Pancreas (tissue), 10 donors: ENCODE measurements around the gene CEP85L. TPM values are rescaled to one million over a fixed set of nuclear protein-coding genes. Genes with fewer than 3 reads are reported as not detected.

Source experiments
- ATAC-seq, 4 donors: fragments of 200-7000 bp; cut with Tn5 transposase; one replicate each; pipeline versions ENCODE4 v1.8.0 to v1.9.1; 2020; ENCODE audit warnings: mild to moderate bottlenecking in 4 of 4, moderate library complexity in 4 of 4
- DNase-seq, 6 donors: peaks; one replicate each; pipeline ENCODE4 v3.0.0-alpha.2; 2020
- FAIRE-seq: peaks from 2 replicates; lab custom pipeline; 2012; peaks lifted over from hg19 to GRCh38; lab: Jason Lieb, UNC
- H3K27ac ChIP-seq, 4 donors: fragments of 200-600 bp; sonication (generic); 1 replicate in 3 of 4; 2 replicates in 1 of 4; pipeline versions ENCODE4 v1.5.0 to v1.8.0; 2020
- H3K27me3 ChIP-seq, 4 donors: fragments of 200-600 bp; one replicate each; pipeline ENCODE4 v1.8.0; 2021
- H3K36me3 ChIP-seq, 3 donors: fragments of 200-600 bp; sonication (generic) in 1 of 3; one replicate each; pipeline versions ENCODE4 v1.5.0 to v1.8.0; 2020 to 2021
- H3K4me1 ChIP-seq, 3 donors: fragments of 200-600 bp; one replicate each; pipeline ENCODE4 v1.8.0; 2021
- H3K4me3 ChIP-seq, 4 donors: fragments of 200-600 bp; sonication (generic) in 2 of 4; one replicate each; pipeline versions ENCODE4 v1.5.0 to v1.8.0; 2020 to 2021
- H3K9me3 ChIP-seq, 4 donors: fragments of 200-600 bp; one replicate each; pipeline ENCODE4 v1.8.0; 2021
- CTCF ChIP-seq, 4 donors: fragments of 200-600 bp; sonication (generic) in 3 of 4; IDR thresholded peaks; one replicate each; pipeline versions ENCODE4 v1.5.0 to v1.8.0; 2021; ENCODE audit warnings: antibody characterized with exemption in 4 of 4
- intact Hi-C, 3 donors: fragments of 100-400 bp; cut with DNase I; formaldehyde crosslinking; loops; one replicate each; pipeline versions ENCODE4 v1.11.1 to v1.14.2; 2022
- polyA plus RNA-seq, 2 donors: library from polyadenylated mRNA; stranded (reverse); fragments of 200-250 nt; gene quantifications; one replicate each; pipeline ENCODE4 v1.2.3, GENCODE V29; 2013
- total RNA-seq, 6 donors: library from RNA; stranded (reverse); fragmentation: NEBNext Ultra II Directional in 4 of 6; extraction: Animal tissue kit (Norgen Biotek cat#: 25700) in 4 of 6; gene quantifications; one replicate each; pipeline versions ENCODE4 v1.2.1 to v1.2.4, GENCODE V29; 2021 to 2023
- donor health status: healthy with polysubstance abuse.
- donor health status: DM: no; HTN: no; CAD: no; lungs with moderate emphysema.
- donor health status: DM: no; HTN: no; CAD: no.
- donor health status: control.
- donor health status: control.
- donor health status: Bipolar disorder and iron deficiency.
- donor health status: DM: yes; HTN: yes; CAD: no.
- donor health status: DM: no; HTN: no; CAD: no.
- donor health status: DM: no; HTN: no; CAD: no.
- donor health status: DM: yes; HTN: yes; CAD: no.

The CEP85L gene
- total and polyA plus RNA-seq, 8 donors: 1.1 to 8.1 (median 6.1) TPM

DNA sequence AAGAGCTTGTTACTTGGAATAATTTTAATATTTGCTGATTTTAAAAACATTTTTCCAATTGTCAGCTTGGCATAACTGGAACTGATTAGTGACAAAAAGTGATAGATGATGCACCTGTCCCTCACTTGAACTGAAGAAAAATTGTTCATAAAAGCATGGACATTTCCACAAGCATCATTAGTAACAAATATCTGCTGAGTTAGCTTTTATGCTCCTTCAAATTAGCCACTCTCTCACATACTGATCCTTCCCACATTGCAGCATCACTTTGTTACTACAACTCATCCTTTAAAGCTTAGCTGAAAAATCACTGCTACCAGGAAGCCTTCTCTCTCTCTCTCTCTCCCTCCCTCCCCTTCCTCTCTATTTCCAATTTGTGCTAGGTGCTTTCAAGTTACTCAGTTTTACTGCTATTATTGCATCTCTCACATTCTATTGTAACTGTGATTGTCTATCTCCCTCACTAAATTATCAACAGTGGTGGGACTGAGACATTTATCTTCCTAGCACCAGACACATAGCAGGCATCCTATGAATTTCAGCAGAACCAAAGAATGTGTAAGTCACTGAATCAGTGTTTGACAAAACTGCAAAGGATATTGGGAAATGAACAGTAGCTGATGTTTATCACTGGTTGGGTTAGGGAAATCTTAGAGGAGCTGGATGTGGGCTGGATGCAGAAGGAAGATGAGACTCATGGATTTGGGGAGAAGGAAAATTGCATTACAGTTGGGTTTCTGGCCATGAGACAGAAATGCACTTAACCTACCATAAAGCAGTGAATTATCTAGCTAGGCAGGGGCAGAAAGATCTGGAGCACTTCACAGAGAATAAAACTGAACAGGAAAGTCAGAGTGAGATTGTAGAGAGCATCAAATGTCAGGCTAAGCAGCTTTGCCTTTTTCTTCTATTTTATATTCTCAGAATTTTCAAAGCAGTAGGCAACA lies 231.7 kb downstream of the CEP85L start:
- Histone ChIP-seq H3K9me3 (no peaks in the 10 kb centered on the region), H3K4me3 (no peak overlapping the region), H3K27me3 (no peaks in the 10 kb centered on the region), H3K36me3 (no peaks in the 10 kb centered on the region), H3K4me1 (no peaks in the 10 kb centered on the region), H3K27ac (no peak overlapping the region)
- TF ChIP-seq CTCF (IDR thresholded peaks at IDR 0.05): no peak
- FAIRE-seq: no peak
- no peak for ATAC-seq
- intact Hi-C loops: no loop called here
- DNase-seq: no peak

Other genes starting within 250 kb of the CEP85L start
- gene PLN, start 103.3 kb downstream of the CEP85L start, total RNA-seq: 1 to 10 TPM in 1 of 6 donors, under 1 TPM in 5; 0.09 to 1.1 (median 0.52) TPM
- gene PLN, start 103.3 kb downstream of the CEP85L start, polyA plus RNA-seq: 1 to 10 TPM; 2.1 to 2.8 TPM
- gene ASF1A, start 242.6 kb upstream of the CEP85L start, total RNA-seq: 10 to 100 TPM in 3 of 6 donors, 1 to 10 TPM in 3; 4.5 to 13.9 (median 9.6) TPM
- gene ASF1A, start 242.6 kb upstream of the CEP85L start, polyA plus RNA-seq: 1 to 10 TPM; 6.5 to 8.3 TPM